HEK293 (cell line): Measurements from ENCODE around the gene PARD6B.
A peak's percentile ranks its signal among the peaks of the same experiment; 100 is the strongest.
"Not testable (repeated sequence)": the region's sequence is repeated elsewhere in the genome, so short reads cannot be mapped to it uniquely, and the experiment has no call there.

Experiments
- CTCF ChIA-PET: fragments of 350-600 bp; formaldehyde crosslinking; extraction: SDS; loops from one replicate; lab custom pipeline; 2021; ENCODE audit warnings: antibody characterized with exemption; lab: Yijun Ruan, JAX
- POLR2A ChIA-PET: fragments of 300-600 bp; formaldehyde crosslinking; extraction: SDS; loops from one replicate; lab custom pipeline; 2020; ENCODE audit warnings: antibody characterized with exemption, inconsistent platforms; lab: Yijun Ruan, JAX
- H3K27ac ChIP-seq: fragments of 200-500 bp; sonication (Bioruptor generic); 2 replicates; pipeline ENCODE4 v1.5.1; 2014; ENCODE audit warnings: low read depth, low read length, control low read depth, inconsistent platforms; ENCODE audit errors: extremely low read depth
- H3K36me3 ChIP-seq, 2 experiments: fragments of 200-500 bp in 1 of 2; sonication (Bioruptor generic) in 1 of 2; 1 replicate in 1 of 2; 2 replicates in 1 of 2; pipeline ENCODE4 v1.5.1; 2014 to 2017; ENCODE audit warnings: inconsistent platforms in 2 of 2, low read length in 2 of 2; ENCODE audit not compliant: control insufficient read depth in 2 of 2, insufficient read depth in 1 of 2
- H3K4me1 ChIP-seq: fragments of 200-500 bp; sonication (Bioruptor generic); 2 replicates; pipeline ENCODE4 v1.5.1; 2014; ENCODE audit warnings: mild to moderate bottlenecking, low read length, inconsistent platforms; ENCODE audit not compliant: control insufficient read depth, insufficient read depth
- H3K4me3 ChIP-seq: 2 replicates; pipeline ENCODE4 v1.5.1; 2011; ENCODE audit warnings: low read depth, mild to moderate bottlenecking, control low read depth, low read length, moderate library complexity
- H3K9me3 ChIP-seq: fragments of 200-500 bp; sonication (Bioruptor generic); 2 replicates; pipeline ENCODE4 v1.5.1; 2014; ENCODE audit warnings: low read depth, low read length, inconsistent platforms; ENCODE audit not compliant: control insufficient read depth, insufficient read depth
- BCL11A ChIP-seq: fragments of 450-650 bp; formaldehyde crosslinking; IDR thresholded peaks from 2 replicates; pipeline ENCODE4 v1.5.1; 2016; ENCODE audit warnings: low read depth, missing biosample characterization, missing genetic modification characterization
- GLIS1 ChIP-seq: fragments of 450-650 bp; formaldehyde crosslinking; IDR thresholded peaks from 2 replicates; pipeline ENCODE4 v1.5.1; 2016; ENCODE audit warnings: missing biosample characterization, missing genetic modification characterization
- HOXD13 ChIP-seq: sonication (generic); formaldehyde crosslinking; IDR thresholded peaks from 2 replicates; pipeline ENCODE4 v1.8.0; 2022; ENCODE audit warnings: missing genetic modification reagents, borderline replicate concordance
- KLF10 ChIP-seq: fragments of 450-650 bp; IDR thresholded peaks from 2 replicates; pipeline ENCODE4 v1.5.1; 2018; ENCODE audit warnings: missing biosample characterization, mild to moderate bottlenecking, missing genetic modification characterization
- SCRT1 ChIP-seq: fragments of 450-650 bp; formaldehyde crosslinking; IDR thresholded peaks from 2 replicates; pipeline ENCODE4 v1.5.1; 2016; ENCODE audit warnings: missing biosample characterization, missing genetic modification characterization, borderline replicate concordance
- SCRT2 ChIP-seq: fragments of 450-650 bp; formaldehyde crosslinking; IDR thresholded peaks from 2 replicates; pipeline ENCODE4 v1.5.1; 2016; ENCODE audit warnings: missing biosample characterization, missing genetic modification characterization
- TCF7L2 ChIP-seq: IDR thresholded peaks from 2 replicates; pipeline ENCODE4 v1.6.1; 2011; ENCODE audit warnings: low read depth, mild to moderate bottlenecking, inconsistent platforms, low read length, moderate library complexity, borderline replicate concordance
- ZBTB21 ChIP-seq: fragments of 450-650 bp; formaldehyde crosslinking; IDR thresholded peaks from 2 replicates; pipeline ENCODE4 v1.5.1; 2017; ENCODE audit warnings: missing biosample characterization, missing genetic modification characterization
- ZBTB7A ChIP-seq: fragments of 450-650 bp; formaldehyde crosslinking; IDR thresholded peaks from 2 replicates; pipeline ENCODE4 v1.5.1; 2016; ENCODE audit warnings: low read depth, missing biosample characterization, missing genetic modification characterization
- ZFP3 ChIP-seq: fragments of 450-650 bp; formaldehyde crosslinking; IDR thresholded peaks from 2 replicates; pipeline ENCODE4 v1.5.1; 2016; ENCODE audit warnings: low read depth, missing biosample characterization, missing genetic modification characterization
- ZFP37 ChIP-seq: fragments of 450-650 bp; formaldehyde crosslinking; IDR thresholded peaks from 2 replicates; pipeline ENCODE4 v1.5.1; 2016; ENCODE audit warnings: missing biosample characterization, missing genetic modification characterization
- ZIC2 ChIP-seq: fragments of 450-650 bp; formaldehyde crosslinking; IDR thresholded peaks from 2 replicates; pipeline ENCODE4 v1.5.1; 2016; ENCODE audit warnings: missing biosample characterization, missing genetic modification characterization
- ZNF121 ChIP-seq: fragments of 450-650 bp; formaldehyde crosslinking; IDR thresholded peaks from 2 replicates; pipeline ENCODE4 v1.5.1; 2016; ENCODE audit warnings: missing biosample characterization, missing genetic modification characterization
- ZNF221 ChIP-seq: fragments of 450-650 bp; formaldehyde crosslinking; IDR thresholded peaks from 2 replicates; pipeline ENCODE4 v1.5.1; 2017; ENCODE audit warnings: missing biosample characterization, missing genetic modification characterization, borderline replicate concordance
- ZNF292 ChIP-seq: fragments of 450-650 bp; formaldehyde crosslinking; IDR thresholded peaks from 2 replicates; pipeline ENCODE4 v1.5.1; 2016; ENCODE audit warnings: low read depth, missing biosample characterization, missing genetic modification characterization, borderline replicate concordance
- ZNF621 ChIP-seq: fragments of 450-650 bp; formaldehyde crosslinking; IDR thresholded peaks from 2 replicates; pipeline ENCODE4 v1.5.1; 2017; ENCODE audit warnings: missing biosample characterization, missing genetic modification characterization
- ZNF624 ChIP-seq: fragments of 450-650 bp; formaldehyde crosslinking; IDR thresholded peaks from 2 replicates; pipeline ENCODE4 v1.5.1; 2017; ENCODE audit warnings: missing biosample characterization, missing genetic modification characterization
- ZNF76 ChIP-seq: fragments of 450-650 bp; formaldehyde crosslinking; IDR thresholded peaks from 2 replicates; pipeline ENCODE4; 2016; ENCODE audit warnings: low read depth, missing biosample characterization, missing genetic modification characterization, borderline replicate concordance
- ZNF830 ChIP-seq: fragments of 450-650 bp; IDR thresholded peaks from 2 replicates; pipeline ENCODE4 v1.5.0; 2018; ENCODE audit warnings: missing biosample characterization, missing genetic modification characterization, low read depth, mild to moderate bottlenecking, moderate library complexity
- TF ChIP-seq, protein P1 (sequence below): fragments of 450-650 bp; formaldehyde crosslinking; IDR thresholded peaks from 2 replicates; pipeline ENCODE4 v1.5.1; 2016; ENCODE audit warnings: missing biosample characterization, missing genetic modification characterization

Gene PARD6B

GRCh38 chr20:50799890-50800550 lies 68.6 kb downstream of the PARD6B start (continued):
- 0 out of 2 replicates have a peak, but pooled peaks have one; percentile 45 for TF ChIP-seq ZFP3 (tag by site-specific recombination)
- TF ChIP-seq ZNF624 (tag by site-specific recombination) = no peak

- TF ChIP-seq ZNF121 (tag by site-specific recombination) = peak; percentile 76
- peak; percentile 55 for TF ChIP-seq SCRT2
- TF ChIP-seq SCRT1 (tag by site-specific recombination) = 0 out of 2 replicates have a peak, but pooled peaks have one; percentile 10
- H3K36me3 ChIP-seq, H3K4me1 ChIP-seq, H3K4me3 ChIP-seq, CTCF ChIA-PET, H3K27ac ChIP-seq, H3K9me3 ChIP-seq, POLR2A ChIA-PET: not testable (repeated sequence)
Measured at GRCh38 chr20:50800986-50801746, 69.8 kb downstream of the PARD6B start.

DNA sequence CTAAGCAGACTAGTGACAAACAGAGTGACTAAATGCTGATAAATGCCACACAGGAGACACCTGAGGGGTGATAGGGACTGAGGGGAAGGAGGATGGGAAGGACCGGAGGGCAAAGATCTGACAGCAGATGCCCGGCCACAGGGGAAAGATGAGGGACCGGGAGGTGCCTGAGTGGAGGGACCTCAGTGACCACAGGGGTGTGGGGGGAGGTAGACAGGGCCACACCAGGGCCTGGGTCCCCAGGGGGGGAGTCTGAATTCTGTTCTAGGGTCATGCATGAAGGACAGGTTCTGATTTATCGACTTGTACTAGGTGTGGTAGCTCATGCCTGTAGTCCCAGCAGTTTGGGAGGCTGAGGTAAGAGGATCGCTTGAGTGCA lies 70.4 kb downstream of the PARD6B start:
- Histone ChIP-seq H3K4me3 (no peak overlapping the region), H3K36me3 (no peaks in the 10 kb centered on the region), H3K9me3 (no peaks in the 10 kb centered on the region), H3K27ac (no peak overlapping the region), H3K4me1 (peaks cover 6% of the 10 kb centered on the region)
- CTCF ChIA-PET = interaction anchor here (1.2 kb wide), 1 partner anchor 127 kb away, joined by 3 read pairs; no protein-coding TSS in a partner anchor
- POLR2A ChIA-PET = no interaction called here
- TF ChIP-seq ZNF221 (tag by site-specific recombination) (no peak), ZFP37 (tag by site-specific recombination) (no peak), ZNF621 (tag by site-specific recombination) (no peak), TCF7L2 (no peak), ZIC2 (tag by site-specific recombination) (no peak), ZBTB7A (tag by site-specific recombination) (no peak), KLF10 (tag by site-specific recombination) (no peak), BCL11A (no peak), ZNF76 (tag by site-specific recombination) (no peak), ZNF830 (tag by site-specific recombination) (no peak)

DNA sequence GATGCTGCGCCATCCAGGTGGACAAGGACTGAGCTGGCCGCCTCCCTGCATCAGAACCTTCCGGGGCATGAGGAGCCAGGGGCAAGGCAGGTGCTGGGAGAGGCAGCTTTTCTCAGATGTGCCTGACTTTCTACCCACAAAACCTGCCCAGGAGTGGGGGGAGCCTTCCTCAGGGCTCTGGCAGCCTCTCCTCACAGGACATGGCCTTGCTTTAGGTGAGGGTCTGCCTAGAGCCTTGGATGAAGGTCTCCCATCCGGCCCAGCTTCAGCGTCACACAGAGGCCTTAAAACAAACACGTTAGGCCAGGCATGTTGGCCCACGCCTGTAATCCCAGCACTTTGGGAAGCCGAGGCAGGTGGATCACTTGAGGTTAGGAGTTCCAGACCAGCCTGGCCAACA lies 70.9 kb downstream of the PARD6B start:
- TF ChIP-seq, protein P1, sequence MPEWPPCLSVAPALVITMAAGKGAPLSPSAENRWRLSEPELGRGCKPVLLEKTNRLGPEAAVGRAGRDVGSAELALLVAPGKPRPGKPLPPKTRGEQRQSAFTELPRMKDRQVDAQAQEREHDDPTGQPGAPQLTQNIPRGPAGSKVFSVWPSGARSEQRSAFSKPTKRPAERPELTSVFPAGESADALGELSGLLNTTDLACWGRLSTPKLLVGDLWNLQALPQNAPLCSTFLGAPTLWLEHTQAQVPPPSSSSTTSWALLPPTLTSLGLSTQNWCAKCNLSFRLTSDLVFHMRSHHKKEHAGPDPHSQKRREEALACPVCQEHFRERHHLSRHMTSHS (tag by site-specific recombination) = no peak
- TF ChIP-seq ZBTB21 (tag by site-specific recombination) (no peak), ZNF292 (no peak), HOXD13 (CRISPR knock-in tag) (no peak), GLIS1 (no peak)
- Histone ChIP-seq H3K27ac (no peak overlapping the region), H3K4me3 (no peak overlapping the region), H3K9me3 (no peaks in the 10 kb centered on the region), H3K4me1 (peaks cover 6% of the 10 kb centered on the region), H3K36me3 (no peaks in the 10 kb centered on the region)
- ChIA-PET POLR2A (no interaction called here), CTCF (interaction anchor here (1.0 to 1.2 kb wide), 2 partner anchors 9 to 127 kb away, joined by 3 read pairs; no protein-coding TSS in a partner anchor)
